SIG-M5 (cell line): ENCODE data around the gene SYNGR1.

Experiments used
- DNase-seq: peaks from one replicate; lab custom pipeline; 2025; lab: John Stamatoyannopoulos, UW

Gene SYNGR1

GRCh38 chr22:39431216-39431801 is 81.5 kb downstream of the SYNGR1 start:
- no peak for DNase-seq

DNA sequence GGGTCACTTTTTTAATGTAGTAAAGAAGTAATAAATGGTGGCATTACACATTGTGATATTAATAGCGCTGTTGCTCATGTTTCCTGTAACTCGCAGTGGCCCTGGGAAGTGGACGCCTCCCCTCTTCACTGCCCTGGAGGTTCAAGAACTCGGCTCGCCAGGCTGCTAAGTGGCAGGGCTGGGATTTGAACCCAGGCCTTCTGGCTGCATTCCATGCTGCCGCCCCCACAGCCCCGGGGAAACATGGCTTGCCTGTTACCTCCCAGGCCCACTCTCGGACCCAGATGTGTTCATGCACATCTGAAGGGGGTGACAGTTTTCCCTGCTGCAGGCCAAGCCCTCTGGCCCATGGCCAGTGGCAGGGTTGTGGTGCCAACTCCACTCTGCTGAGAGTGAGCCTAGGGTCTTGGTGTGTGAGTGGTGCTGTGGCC is 82.0 kb downstream of the SYNGR1 start:
- DNase-seq, result no peak

DNA sequence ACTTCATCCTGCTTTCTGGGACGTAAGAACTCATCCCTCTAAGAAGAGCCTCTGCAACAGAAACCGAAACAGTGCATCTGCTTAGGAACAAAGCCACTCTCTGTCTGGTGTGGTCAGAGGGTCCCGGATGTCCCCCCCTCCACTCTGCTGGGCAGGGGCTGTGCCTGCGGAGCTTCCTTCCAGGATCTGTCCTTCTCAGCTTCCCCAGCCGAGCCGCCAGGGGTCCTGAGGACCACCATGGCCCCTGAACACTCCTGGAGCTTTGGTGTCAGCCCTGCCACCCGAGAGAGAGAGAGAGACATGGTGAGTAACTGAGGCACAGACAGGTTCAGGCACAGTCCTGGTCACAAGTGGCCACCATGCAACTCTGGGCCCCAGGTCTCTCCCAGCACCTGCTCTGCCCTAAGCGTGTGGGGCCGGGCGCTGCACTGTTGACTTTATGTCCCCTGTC is 82.6 kb downstream of the SYNGR1 start:
- no peak for DNase-seq

- DNase-seq, result no peak
Measured at GRCh38 chr22:39433476-39434242, 83.9 kb downstream of the SYNGR1 start.

GRCh38 chr22:39434243-39434653 is 84.5 kb downstream of the SYNGR1 start:
- no peak for DNase-seq

DNA sequence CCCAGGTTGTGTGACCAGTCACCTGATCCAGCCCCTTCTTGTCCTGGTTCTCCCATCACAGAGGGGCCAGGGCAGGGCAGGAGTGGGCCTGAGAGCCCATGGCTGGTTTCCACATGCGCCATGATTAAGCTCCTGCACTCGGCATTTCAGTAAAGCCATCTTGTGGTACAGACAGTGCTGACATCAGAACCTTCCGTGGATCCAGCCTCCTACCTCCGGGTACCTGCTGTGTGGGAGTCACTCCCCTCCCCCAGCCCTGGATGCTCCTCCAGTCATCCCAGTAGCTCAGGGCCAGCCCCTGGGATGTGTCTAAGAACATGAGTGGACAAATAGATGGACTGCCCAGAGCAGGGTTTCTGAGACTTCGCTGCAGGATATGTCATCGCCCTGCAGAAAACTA is 84.9 kb downstream of the SYNGR1 start:
- DNase-seq, result no peak
